Embryonic facial prominence (tissue), 1 donor: Measurements from ENCODE around the gene KLHL29.

Source experiments
- DNase-seq: peaks from one replicate; pipeline ENCODE4 v3.0.0-alpha.2; 2016; ENCODE audit errors: extremely low spot score

The KLHL29 gene

DNA sequence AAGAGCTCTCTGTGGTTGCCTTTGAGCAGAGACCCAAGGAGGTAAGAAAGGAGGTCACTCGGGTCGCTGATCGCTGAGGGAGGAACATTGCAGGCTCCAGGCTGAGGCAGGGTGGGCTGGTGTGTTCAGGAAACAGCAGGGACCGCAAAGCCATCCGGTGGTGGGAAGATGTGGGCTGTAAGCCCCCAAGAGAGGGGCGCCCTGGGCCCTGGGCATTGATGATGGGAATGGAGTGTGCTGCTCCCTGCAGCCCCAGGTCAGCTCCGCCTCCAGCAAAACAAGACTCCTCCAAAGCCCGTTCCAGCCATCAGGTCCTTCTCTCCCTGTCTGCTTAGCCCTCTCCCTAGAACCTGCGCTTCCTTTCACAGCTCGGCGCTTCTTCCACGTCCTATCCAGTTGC is 229.7 kb downstream of the KLHL29 start:
- no peak for DNase-seq

DNA sequence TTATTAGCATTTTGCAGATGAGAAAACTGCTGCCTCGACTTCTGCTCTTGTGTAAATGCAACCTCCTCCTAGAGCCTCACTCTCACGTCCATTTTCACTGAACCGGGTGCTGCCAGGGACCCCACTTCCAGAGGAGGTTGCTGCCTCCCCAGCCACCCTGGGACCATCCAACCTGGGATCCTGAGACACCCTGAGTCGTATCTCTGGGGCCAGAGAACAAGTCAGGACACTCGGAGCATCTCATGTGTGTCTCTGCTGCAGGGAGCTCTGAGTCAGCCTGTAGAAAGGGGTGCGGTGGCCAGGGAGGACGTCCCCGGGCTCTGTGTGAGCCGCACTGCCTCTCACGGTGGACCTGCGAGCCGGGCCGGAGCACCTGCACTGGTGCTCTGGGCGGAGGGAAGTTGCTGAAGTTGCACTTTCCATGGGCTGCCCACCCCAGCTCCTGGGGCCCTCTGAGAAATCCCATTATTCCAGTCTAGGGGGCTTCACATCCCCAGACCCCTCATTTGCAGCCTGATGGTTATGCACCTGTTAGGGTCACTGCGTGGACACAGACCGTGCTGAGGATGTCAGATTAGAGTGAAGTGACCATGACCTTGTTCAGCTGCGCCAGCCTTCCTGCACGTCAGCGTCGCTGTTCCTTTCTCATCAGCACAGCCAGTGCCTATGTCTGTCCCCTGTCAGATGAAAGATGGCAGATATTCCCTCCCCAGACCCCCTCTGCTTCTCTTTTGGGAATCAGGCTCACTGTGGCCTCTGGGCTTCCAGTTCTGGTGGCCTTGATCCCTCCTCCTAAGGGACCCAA is 230.4 kb downstream of the KLHL29 start:
- DNase-seq = no peak

GRCh38 chr2:23616630-23617029 is 231.7 kb downstream of the KLHL29 start:
- DNase-seq = no peak

- peak; percentile 75 for DNase-seq
Observed at GRCh38 chr2:23617167-23617810, 232.3 kb downstream of the KLHL29 start.

DNA sequence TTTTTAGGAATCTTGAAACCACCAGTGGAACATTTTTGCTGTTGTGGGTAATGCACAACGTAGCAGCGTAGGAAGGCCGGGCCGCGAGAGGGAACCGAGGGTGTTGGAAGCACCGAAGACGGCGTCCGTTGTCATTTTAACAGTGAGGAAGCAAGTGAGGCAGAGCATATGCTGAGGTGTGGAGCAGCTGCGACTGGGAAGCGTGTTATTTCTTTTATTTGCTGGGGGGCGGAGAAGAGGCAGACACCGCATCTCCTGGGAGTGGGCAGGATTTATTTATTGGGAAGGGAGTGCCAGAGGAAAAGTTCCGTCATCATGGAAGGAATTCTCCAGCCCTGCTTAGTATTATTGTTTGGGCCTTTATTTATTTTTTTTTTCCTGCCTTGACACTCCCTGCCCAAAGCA is 232.8 kb downstream of the KLHL29 start:
- no peak for DNase-seq

- DNase-seq = no peak
Observed at GRCh38 chr2:23618265-23618664, 233.3 kb downstream of the KLHL29 start.

GRCh38 chr2:23618794-23619530 is 234.0 kb downstream of the KLHL29 start:
- no peak for DNase-seq

DNA sequence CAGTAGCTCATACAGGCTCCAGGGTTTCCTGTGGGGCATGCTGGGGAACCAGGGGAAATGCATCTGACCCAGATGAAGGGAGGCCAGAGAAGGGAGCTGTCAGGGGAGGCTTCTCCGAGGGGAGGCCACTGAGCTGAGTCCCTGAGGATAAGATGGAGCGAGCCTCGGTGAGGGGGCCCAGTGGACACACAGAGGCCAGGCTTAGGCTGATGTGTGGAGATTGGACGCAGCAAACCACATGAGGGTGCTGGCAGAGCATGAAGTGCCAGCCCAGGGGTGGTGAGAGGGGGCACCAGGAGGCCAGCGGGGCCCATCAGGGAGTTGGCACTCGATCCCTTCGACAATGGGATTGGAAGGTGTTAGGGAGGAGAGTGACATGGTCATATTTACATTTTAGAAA is 235.0 kb downstream of the KLHL29 start:
- DNase-seq = no peak

- no peak for DNase-seq
Observed at GRCh38 chr2:23620841-23621341, 235.9 kb downstream of the KLHL29 start.

GRCh38 chr2:23621616-23622015 is 236.6 kb downstream of the KLHL29 start:
- no peak for DNase-seq

- no peak for DNase-seq
Observed at GRCh38 chr2:23622466-23622865, 237.5 kb downstream of the KLHL29 start.

DNA sequence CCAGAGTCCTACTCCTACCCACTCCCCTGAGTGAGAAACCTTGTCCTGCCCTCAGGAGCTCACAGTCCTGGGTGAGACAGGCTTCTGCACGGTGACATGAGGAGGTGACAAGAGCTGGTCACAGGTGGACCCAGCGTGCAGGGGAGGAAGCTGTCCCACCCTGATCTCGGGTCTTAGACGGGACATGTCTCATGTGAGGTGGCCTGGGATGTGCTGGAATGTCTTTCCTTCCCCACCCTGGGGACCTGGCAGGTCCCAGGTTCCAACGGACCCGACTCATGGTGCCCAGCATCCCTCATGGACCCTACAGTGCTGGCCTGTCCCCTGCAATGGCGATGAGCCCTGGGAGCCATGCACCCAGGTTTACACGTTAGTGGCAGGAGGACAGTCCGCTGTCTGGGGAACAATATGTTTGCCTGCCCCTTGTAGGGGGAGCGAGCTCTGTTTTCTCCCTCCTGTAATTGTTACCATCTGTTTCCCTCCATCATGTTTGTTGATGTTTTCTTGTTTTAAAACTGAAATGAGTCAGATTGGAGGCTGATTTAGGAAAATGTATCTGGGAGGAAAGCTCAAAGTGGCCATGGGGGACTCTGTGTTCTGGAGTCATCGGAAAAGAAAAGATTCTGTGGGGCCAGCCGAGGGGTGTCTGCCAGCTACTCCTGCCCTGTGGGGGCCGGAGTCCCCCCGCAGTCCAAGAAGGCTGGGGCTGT is 238.1 kb downstream of the KLHL29 start:
- no peak for DNase-seq

GRCh38 chr2:23624378-23624777 is 239.4 kb downstream of the KLHL29 start:
- no peak for DNase-seq

- no peak for DNase-seq
Observed at GRCh38 chr2:23624915-23625314, 239.9 kb downstream of the KLHL29 start.

GRCh38 chr2:23625726-23626125 is 240.7 kb downstream of the KLHL29 start:
- DNase-seq = no peak

- no peak for DNase-seq
Observed at GRCh38 chr2:23626701-23627230, 241.8 kb downstream of the KLHL29 start.

DNA sequence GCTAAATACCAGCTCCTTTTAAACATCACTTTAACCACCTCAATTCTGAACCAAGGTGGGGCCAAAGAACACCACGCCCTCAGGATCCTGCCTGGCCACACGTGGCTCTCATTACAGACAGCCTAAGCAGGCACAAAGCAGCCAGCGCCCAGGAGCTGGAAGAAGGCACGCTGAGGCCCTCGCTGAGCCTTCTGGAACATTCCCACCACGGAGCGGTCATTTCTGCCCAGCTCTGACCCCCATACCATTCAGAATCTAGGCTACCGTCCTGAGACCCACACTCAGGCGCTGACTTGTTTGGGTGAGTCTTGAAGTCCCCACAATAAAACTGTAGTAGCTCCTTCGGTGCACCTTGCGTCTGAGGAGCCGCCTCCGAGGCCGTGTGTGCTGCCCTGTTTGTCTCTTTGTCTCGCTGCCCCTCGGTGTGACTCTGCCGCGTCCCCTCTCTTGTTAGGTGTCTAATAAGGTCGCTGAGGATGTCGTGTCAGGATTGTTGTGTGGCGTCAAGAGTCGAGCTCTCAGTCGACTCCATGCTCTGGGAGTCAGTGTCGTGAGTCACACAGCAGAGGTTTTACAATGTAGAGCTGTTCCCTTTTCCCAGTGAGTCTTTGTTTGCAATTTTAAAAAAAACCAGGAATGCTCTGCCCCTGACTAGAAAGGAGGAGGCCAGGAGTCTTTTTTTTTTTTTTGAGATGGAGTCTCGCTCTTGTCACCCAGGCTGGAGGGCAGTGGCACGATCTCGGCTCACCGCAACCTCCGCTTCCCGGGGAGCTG is 242.4 kb downstream of the KLHL29 start:
- no peak for DNase-seq

GRCh38 chr2:23628926-23629771 is 244.2 kb downstream of the KLHL29 start:
- no peak for DNase-seq

DNA sequence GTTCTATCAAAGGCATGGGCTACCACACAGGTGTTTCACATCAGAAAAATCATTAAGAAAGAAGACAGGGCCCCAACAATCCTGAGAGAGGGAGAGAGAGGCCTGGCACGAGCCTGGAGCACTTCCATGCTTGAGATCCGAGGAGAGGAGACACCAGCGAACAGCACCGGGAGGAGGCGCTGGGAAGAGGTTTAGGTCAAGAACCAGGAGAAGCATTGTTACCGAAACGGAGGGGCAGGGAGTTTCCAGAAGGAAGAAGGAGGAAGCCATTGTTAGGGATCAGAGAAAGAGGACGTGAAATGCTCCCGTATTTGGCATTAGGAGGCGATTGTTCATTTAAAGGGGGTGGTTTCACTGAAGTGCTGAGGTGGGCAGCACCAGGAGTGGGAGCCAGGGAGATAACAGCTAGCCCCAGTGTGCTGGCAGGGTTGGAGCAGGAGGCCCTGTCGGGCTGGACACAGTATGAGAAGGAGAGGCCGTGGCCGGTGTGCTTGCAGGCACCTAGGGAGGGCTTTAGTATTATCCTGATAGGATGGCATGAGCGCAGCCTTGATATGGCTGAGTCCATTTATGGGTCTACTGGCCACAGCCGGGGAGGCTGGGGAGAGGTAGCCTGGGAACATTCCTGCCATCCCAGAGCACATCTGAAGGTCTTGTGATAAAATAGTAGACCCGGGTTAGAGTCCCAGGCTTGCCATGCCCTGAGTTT is 244.9 kb downstream of the KLHL29 start:
- DNase-seq = no peak
